Stimulated activated CD4-positive, alpha-beta T cell treated with anti-CD3 and anti-CD28 coated beads, Interleukin-1b, Interleukin-23, amount 100 ng/mL, for 24 hours (primary cell): ENCODE measurements around the gene CEL.
"Not testable (repeated sequence)": the region's sequence is repeated elsewhere in the genome, so short reads cannot be mapped to it uniquely, and the experiment has no call there.

Experiments used
- DNase-seq, 4 experiments: peaks; one replicate each; pipeline ENCODE4 v3.0.0-alpha.2; 2020; ENCODE audit warnings: low read depth in 4 of 4, low spot score in 1 of 4

CEL gene

GRCh38 chr9:133046900-133047295, 14.9 kb upstream of the CEL start:
- no peak for DNase-seq

DNA sequence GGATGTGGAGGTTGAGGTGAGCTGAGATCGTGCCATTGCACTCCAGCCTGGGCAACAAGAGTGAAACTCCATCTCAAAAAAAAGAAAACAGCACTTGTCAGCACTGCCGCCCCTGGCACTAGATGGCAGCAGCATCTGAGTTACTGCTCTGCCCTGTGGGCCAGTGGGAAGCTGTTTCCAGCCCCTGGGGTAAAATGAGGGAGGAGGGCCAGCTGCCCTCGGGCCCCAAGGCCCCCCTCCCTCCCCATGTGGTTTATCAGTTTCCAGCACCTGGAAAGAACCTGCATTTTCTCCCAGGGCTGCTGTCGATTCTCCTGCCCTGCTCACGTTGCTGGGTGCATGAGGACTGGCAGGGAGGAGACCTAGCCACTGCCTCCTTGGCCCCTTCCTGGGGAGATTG, 13.2 kb upstream of the CEL start:
- DNase-seq, result no peak

- no peak for DNase-seq
These were observed 12.7 kb upstream of the CEL start for GRCh38 chr9:133049043-133049442.

- DNase-seq, result no peak
These were observed 11.6 kb upstream of the CEL start for GRCh38 chr9:133050142-133050541.

- DNase-seq, result no peak
These were observed 11.0 kb upstream of the CEL start for GRCh38 chr9:133050781-133051180.

- DNase-seq, result no peak
These were observed 10.4 kb upstream of the CEL start for GRCh38 chr9:133051281-133051900.

DNA sequence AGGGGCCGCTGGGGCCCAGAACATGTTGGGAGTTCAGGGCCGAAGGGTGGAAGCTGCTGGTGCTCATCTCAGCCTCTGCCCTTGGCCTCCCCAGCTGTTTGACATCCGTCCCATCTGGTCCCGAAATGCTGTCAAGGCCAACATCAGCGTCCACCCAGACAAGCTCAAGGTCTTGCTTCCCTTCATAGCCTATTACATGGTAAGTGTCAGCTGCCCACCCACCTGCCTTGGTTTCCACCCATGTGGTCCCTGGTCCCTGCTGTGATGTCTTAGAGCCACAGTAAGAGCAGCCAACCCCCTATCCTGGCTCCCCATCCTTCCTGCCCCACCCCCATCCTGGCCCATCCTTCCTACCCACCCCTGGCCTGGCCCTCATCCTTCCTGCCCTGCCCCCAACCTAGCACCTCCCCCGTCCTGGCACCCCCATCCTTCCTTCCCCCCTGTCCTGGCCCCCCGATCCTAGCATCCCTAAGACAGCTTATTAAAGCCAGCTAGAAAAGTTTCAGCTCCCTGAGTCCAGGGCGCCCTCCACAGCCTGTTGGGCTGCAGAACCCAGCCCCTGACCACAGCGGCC, 9.7 kb upstream of the CEL start:
- DNase-seq, result no peak

- DNase-seq, result no peak
These were observed 7.4 kb upstream of the CEL start for GRCh38 chr9:133054194-133054890.

DNA sequence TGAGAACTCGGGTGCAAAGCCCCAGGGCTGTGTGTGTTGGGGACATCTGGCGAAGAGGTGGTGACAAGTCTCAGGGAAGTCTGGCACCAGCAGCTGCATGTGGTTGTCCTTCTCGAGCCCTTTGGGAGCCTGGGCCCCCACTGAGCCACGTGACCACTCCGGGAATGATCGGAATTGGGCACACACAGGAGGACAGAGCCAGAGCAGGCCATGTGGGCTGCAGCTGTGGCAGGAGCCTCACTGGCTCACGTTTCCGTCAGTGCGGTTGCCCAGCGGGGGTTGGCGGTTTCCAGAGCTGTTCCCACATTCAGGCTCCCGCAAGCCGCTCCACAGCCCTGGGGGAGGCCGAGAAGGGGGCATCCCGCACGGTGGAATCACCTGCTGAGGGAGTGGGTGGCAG, 6.8 kb upstream of the CEL start:
- no peak for DNase-seq

DNA sequence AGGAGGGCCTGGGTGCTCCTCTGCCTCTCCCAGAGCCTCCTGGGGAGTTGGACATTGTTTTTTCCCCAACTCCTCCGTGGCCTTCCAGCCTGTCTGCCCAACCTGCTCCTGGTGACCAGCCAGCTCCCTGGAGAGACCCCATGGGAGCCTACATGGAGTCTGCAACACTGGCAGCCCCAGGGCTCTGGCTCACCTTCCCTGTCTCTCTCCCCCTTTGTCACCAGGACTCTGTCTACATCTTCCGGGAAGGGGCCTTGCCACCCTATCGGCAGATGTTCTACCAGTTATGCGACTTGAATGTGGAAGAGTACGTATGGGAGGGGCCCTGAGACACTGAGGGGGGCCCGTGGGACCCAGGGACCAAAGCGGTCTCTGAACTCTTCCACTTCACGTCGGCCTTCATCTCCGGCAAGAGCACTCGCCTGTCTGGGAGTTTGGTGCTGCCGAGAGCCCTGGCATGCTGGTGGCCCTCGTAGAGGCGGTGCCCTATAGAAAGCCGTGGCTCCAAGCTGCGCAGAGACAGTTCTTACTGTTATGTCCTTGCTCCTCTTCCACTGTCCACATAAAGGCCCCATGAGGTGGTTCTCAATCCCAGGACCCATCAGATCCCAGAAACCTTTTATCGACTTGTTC, 5.9 kb upstream of the CEL start:
- DNase-seq, result no peak

DNA sequence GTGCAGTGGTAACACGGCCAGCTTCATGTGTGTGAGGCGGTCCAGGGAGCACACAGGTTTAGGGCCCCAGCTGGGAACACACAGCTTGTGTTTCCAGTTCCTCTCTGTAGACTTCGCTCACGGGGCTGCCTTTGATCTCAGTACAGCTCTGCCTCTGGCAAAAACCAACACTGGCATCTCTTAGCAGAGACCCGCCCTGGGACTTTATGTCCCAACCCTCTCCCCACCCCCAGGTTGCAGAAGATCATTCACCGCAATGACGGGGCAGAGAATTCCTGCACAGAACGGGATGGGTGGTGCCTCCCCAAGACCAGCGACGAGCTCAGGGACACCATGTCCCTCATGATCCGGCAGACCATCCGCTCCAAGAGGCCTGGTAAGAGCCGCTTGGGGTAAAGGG, 5.2 kb upstream of the CEL start:
- no peak for DNase-seq

GRCh38 chr9:133057006-133057405, 4.8 kb upstream of the CEL start:
- no peak for DNase-seq

DNA sequence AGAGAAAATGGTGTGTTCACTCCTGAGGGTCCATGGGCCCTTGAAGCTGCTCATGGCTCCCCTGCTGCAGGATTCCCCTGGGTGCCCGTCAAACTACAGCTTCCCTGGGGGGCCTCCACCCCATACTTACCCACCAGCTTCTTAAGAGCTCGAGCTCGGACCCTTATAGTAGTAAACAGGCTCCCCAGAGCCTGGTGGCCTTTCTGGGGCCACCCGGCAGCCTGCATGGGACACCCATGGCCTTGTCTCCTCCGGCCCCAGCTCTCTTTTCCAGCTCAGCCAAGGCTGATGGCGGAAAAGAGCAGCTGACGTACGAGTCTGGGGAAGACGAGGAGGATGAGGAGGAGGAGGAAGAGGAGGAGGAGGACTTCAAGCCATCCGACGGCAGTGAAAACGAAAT, 4.2 kb upstream of the CEL start:
- DNase-seq, result no peak

DNA sequence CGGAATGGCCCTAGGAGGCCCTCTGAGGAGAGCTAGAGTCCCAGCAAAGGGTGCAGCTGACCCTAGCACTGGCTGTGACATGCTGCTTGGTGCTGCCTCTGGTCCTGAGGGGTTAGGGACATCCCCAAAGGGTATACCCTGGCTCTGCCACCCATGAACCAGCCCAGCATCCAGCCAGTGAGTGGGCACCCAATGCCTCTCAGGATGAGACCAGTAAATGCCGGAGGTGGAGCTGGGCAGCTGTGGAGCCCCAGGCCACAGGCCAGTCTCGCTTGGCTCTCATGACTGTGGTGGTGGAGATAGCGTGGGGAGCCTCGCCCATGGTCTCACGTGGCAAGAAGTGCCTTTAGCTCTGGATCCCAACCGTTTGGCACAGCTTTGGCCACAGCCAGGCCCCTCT, 3.7 kb upstream of the CEL start:
- no peak for DNase-seq

GRCh38 chr9:133058550-133059320, 3.0 kb upstream of the CEL start:
- no peak for DNase-seq

GRCh38 chr9:133059623-133060022, 2.2 kb upstream of the CEL start:
- no peak for DNase-seq

- DNase-seq, result no peak
These were observed 1.4 kb upstream of the CEL start for GRCh38 chr9:133060417-133060841.

DNA sequence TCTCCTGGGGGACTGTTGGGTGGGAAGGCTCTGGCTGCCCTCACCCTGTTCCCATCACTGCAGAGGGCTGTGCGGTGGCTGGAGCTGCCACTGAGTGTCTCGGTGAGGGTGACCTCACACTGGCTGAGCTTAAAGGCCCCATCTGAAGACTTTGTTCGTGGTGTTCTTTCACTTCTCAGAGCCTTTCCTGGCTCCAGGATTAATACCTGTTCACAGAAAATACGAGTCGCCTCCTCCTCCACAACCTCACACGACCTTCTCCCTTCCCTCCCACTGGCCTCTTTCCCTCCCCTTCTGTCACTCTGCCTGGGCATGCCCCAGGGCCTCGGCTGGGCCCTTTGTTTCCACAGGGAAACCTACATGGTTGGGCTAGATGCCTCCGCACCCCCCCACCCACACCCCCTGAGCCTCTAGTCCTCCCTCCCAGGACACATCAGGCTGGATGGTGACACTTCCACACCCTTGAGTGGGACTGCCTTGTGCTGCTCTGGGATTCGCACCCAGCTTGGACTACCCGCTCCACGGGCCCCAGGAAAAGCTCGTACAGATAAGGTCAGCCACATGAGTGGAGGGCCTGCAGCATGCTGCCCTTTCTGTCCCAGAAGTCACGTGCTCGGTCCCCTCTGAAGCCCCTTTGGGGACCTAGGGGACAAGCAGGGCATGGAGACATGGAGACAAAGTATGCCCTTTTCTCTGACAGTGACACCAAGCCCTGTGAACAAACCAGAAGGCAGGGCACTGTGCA, 590 bp upstream of the CEL start:
- not testable (repeated sequence) for DNase-seq

DNA sequence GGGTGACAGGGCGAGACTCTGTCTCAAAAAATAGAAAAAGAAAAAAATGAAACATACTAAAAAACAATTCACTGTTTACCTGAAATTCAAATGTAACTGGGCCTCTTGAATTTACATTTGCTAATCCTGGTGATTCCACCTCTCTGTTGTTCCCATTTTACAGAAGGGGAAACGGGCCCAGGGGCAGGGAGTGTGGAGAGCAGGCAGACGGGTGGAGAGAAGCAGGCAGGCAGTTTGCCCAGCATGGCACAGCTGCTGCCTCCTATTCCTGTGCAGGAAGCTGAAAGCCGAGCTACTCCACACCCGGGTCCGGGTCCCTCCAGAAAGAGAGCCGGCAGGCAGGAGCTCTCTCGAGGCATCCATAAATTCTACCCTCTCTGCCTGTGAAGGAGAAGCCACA, 788 bp downstream of the CEL start:
- not testable (repeated sequence) for DNase-seq

DNA sequence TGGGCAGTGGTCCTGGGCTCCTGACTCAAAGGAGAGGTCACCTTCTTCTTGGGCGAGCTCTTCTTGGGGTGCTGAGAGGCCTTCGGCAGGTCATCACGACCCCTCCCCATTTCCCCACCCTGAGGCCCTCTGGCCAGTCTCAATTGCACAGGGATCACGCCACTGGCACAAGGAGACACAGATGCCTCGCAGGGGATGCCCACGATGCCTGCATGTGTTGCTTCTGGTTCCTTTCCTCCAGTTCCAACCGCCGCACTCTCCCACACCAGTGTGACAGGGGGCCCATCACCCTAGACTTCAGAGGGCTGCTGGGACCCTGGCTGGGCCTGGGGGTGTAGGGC, 1.3 kb downstream of the CEL start:
- DNase-seq, result no peak
